OCI-LY1 (cell line): ENCODE results near the gene PDE6C.

ENCODE experiments used
- CTCF ChIP-seq: fragments of 200-600 bp; sonication (generic), shearing (Covaris generic); IDR thresholded peaks from 2 replicates; pipeline ENCODE4 v1.5.1; 2017; ENCODE audit warnings: mild to moderate bottlenecking, antibody characterized with exemption, low read length, moderate library complexity, mixed read lengths
- EZH2 ChIP-seq: fragments of 200-600 bp; sonication (generic), shearing (Covaris generic); IDR thresholded peaks from 2 replicates; pipeline ENCODE4 v1.8.0; 2017; ENCODE audit warnings: borderline replicate concordance, mixed run types, mild to moderate bottlenecking, antibody characterized with exemption, low read length, moderate library complexity, mixed read lengths

DNA sequence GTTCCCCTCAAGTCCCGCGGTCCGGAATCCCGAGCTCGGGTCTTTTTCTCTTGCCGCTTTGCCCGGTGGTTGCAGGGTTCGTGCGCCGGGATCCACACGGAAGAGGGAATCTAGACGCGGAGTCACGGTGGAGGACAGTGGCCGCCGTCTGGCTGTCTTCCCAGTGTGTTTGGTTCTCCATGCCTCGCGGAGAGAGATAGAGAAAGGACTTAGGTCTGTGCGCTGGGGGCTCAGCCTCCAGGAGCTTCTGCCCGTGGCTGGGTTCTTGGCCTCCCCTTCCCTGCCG lies 44.3 kb upstream of the PDE6C start:
- TF ChIP-seq CTCF, result no peak
- no peak for TF ChIP-seq EZH2
